T-cell (primary cell): ENCODE results near the gene ANAPC2. TPM values are rescaled to one million over a fixed set of nuclear protein-coding genes. Genes with fewer than 3 reads are reported as not detected.

Experiments
- ATAC-seq, 4 experiments: fragments of 200-7000 bp in 3 of 4; fragments of 150-1000 bp in 1 of 4; cut with Tn5 transposase; replicated peaks in 1 of 4; 1 replicate in 3 of 4; 2 replicates in 1 of 4; pipeline ENCODE4 v1.10.0; 2021; ENCODE audit warnings: moderate library complexity in 3 of 4, mild to moderate bottlenecking in 2 of 4, moderate number of reproducible peaks in 1 of 4
- CTCF ChIA-PET, 2 donors: fragments of 300-600 bp; sonication (Branson Sonifier 250); formaldehyde crosslinking; loops; one replicate each; lab custom pipeline; 2022; ENCODE audit warnings: antibody characterized with exemption in 2 of 2; lab: Charles Lee
- POLR2A ChIA-PET, 2 donors: fragments of 300-600 bp; sonication (Branson Sonifier 250); formaldehyde crosslinking; loops; one replicate each; lab custom pipeline; 2022; ENCODE audit warnings: antibody characterized with exemption in 2 of 2; lab: Charles Lee
- DNase-seq, 35 experiments: peaks; one replicate each; pipeline versions ENCODE4 v3.0.0 to v3.0.0-alpha.2; 2013 to 2023
- H3K27ac ChIP-seq: one replicate; pipeline ENCODE4 v1.5.1; 2013; ENCODE audit warnings: low read length
- H3K27me3 ChIP-seq, 2 experiments: replicated peaks in 1 of 2; 1 replicate in 1 of 2; 2 replicates in 1 of 2; pipeline versions ENCODE4 v1.6.1 to v1.7.0; 2013; ENCODE audit warnings: low read length in 1 of 2, mixed read lengths in 1 of 2; ENCODE audit not compliant: control insufficient read depth in 2 of 2, insufficient read depth in 2 of 2; ENCODE audit errors: extremely low read depth in 1 of 2
- H3K36me3 ChIP-seq, 2 donors: 1 replicate in 1 of 2; 2 replicates in 1 of 2; pipeline versions ENCODE4 v1.6.1 to v1.7.0; 2013; ENCODE audit warnings: low read length in 1 of 2; ENCODE audit not compliant: control insufficient read depth in 2 of 2, insufficient read depth in 1 of 2; ENCODE audit errors: extremely low read depth in 1 of 2
- H3K4me1 ChIP-seq, 2 experiments: 1 replicate in 1 of 2; 2 replicates in 1 of 2; pipeline versions ENCODE4 v1.6.1 to v1.7.0; 2013; ENCODE audit warnings: low read length in 2 of 2, mixed read lengths in 1 of 2; ENCODE audit not compliant: insufficient read depth in 2 of 2, control insufficient read depth in 1 of 2; ENCODE audit errors: extremely low read depth in 1 of 2
- H3K4me3 ChIP-seq, 2 donors: 1 replicate in 1 of 2; 2 replicates in 1 of 2; pipeline versions ENCODE4 v1.5.1 to v1.7.0; 2013; ENCODE audit warnings: mild to moderate bottlenecking in 2 of 2, low read length in 1 of 2, moderate library complexity in 1 of 2; ENCODE audit not compliant: control insufficient read depth in 1 of 2; ENCODE audit errors: extremely low read depth in 1 of 2
- H3K9me3 ChIP-seq: 2 replicates; pipeline ENCODE4 v1.7.0; 2013
- H3K27ac Mint-ChIP-seq, 2 donors: one replicate each; pipeline ENCODE4 v1.8.0; 2020 to 2021; ENCODE audit warnings: mild to moderate bottlenecking in 2 of 2, mixed read lengths in 2 of 2
- H3K27me3 Mint-ChIP-seq, 2 donors: one replicate each; pipeline ENCODE4 v1.8.0; 2021 to 2022; ENCODE audit warnings: mixed read lengths in 2 of 2
- H3K36me3 Mint-ChIP-seq: one replicate; pipeline ENCODE4 v1.8.0; 2021; ENCODE audit warnings: mixed read lengths
- H3K4me1 Mint-ChIP-seq, 3 donors: one replicate each; pipeline ENCODE4 v1.8.0; 2020 to 2022; ENCODE audit warnings: mixed read lengths in 3 of 3, mild to moderate bottlenecking in 1 of 3
- H3K4me3 Mint-ChIP-seq, 3 donors: one replicate each; pipeline ENCODE4 v1.8.0; 2020 to 2022; ENCODE audit warnings: mild to moderate bottlenecking in 3 of 3, mixed read lengths in 3 of 3, moderate library complexity in 3 of 3
- H3K9me3 Mint-ChIP-seq, 3 donors: one replicate each; pipeline ENCODE4 v1.8.0; 2020 to 2022; ENCODE audit warnings: mixed read lengths in 3 of 3
- WGBS: methylation state at CpG from one replicate; pipeline ENCODE4 v1.1.5; 2013; ENCODE audit warnings: missing lambda C conversion rate; ENCODE audit not compliant: insufficient coverage; 5-methylcytosine and 5-hydroxymethylcytosine counted together
- total RNA-seq, 35 experiments: library from RNA in 6 of 35; stranded (reverse) in 6 of 35; fragments of 120-200 nt in 1 of 35; gene quantifications; one replicate each; pipeline versions ENCODE4 v1.2.1 to v1.2.4 and lab custom pipeline; 2013 to 2026

The ANAPC2 gene
- total RNA-seq, 5 donors from 2014 or later (not counting 1 experiment from before 2014, with no cell fraction given): 133 to 142 (median 141) TPM

- H3K9me3 Mint-ChIP-seq: no peaks in the 10 kb centered on the region
- ChIA-PET CTCF (interaction anchor here in 1 of 2 donors (0.6 to 2.0 kb wide), 9 partner anchors 13 to 497 kb away, joined by 3 to 9 read pairs (median 5); no protein-coding TSS in a partner anchor), POLR2A (interaction anchor here (0.6 to 2.4 kb wide), 7 partner anchors 9 to 431 kb away, joined by 3 to 16 read pairs (median 6); partner anchors contain the start of gene TUBB4B (in 1 of the 2))
- H3K27ac Mint-ChIP-seq: peak overlapping the region; percentile 67 to 80
- H3K36me3 Mint-ChIP-seq: no peaks in the 10 kb centered on the region
- no peaks in the 10 kb centered on the region for H3K36me3 ChIP-seq
- H3K27me3 Mint-ChIP-seq: peaks cover 3 to 4% of the 10 kb centered on the region in 2 donors
- DNase-seq: peak; percentile 94 to 99 (median 98)
- peak overlapping the region; percentile 71 to 80 (median 79) for H3K4me3 Mint-ChIP-seq
- 1% methylated on average over 57 of the region's 63 CpGs for WGBS
- ATAC-seq: peak; percentile 91 to 94 (median 92)
- H3K4me3 ChIP-seq: peak overlapping the region; percentile 76 to 79
- peaks cover 6 to 8% (median 7%) of the 10 kb centered on the region in 3 donors for H3K4me1 Mint-ChIP-seq
- H3K27ac ChIP-seq: peak overlapping the region; percentile 83
- H3K27me3 ChIP-seq: peaks cover 0 to 27% of the 10 kb centered on the region in 2 experiments
- H3K4me1 ChIP-seq: peaks cover 2 to 37% of the 10 kb centered on the region in 2 experiments
- no peaks in the 10 kb centered on the region for H3K9me3 ChIP-seq
Measured at GRCh38 chr9:137223078-137223970, 35.0 kb upstream of the ANAPC2 start.

GRCh38 chr9:137222190-137223077 is 34.1 kb upstream of the ANAPC2 start, which contains the start of gene RNF208:
RNF208 (minus strand) TSS chr9:137222240; CDS start chr9:137221212, 1,028 bp downstream.
- Mint-ChIP-seq H3K36me3 (no peaks in the 10 kb centered on the region), H3K27ac (peak within 1 kb of the TSS in 1 of 2 donors; percentile 80), H3K4me1 (peaks cover 1 to 5% (median 5%) of the 10 kb centered on the region in 3 donors), H3K27me3 (peaks cover 0 to under 1% of the 10 kb centered on the region in 2 donors), H3K9me3 (no peaks in the 10 kb centered on the region), H3K4me3 (peak within 1 kb of the TSS; percentile 71 to 80 (median 79))
- Histone ChIP-seq H3K36me3 (no peaks in the 10 kb centered on the region), H3K27ac (peak within 1 kb of the TSS; percentile 66), H3K4me3 (peak within 1 kb of the TSS; percentile 76 to 79), H3K27me3 (peaks cover 0 to 22% of the 10 kb centered on the region in 2 experiments), H3K9me3 (no peaks in the 10 kb centered on the region), H3K4me1 (peaks cover 2 to 34% of the 10 kb centered on the region in 2 experiments)
- POLR2A ChIA-PET: interaction anchor here (1.0 to 2.4 kb wide), 3 partner anchors 16 to 21 kb away, joined by 3 to 16 read pairs (median 6); partner anchors contain the start of gene TUBB4B (in 1 of the 2)
- peak in 3 of 35 experiments; percentile 11 to 32 (median 30) for DNase-seq
- ATAC-seq: no peak
- CTCF ChIA-PET: interaction anchor here in 1 of 2 donors (1.0 to 2.0 kb wide), 3 partner anchors 14 to 194 kb away, joined by 3 to 9 read pairs (median 7); no protein-coding TSS in a partner anchor
- WGBS: 8% methylated on average over 84 of the region's 88 CpGs

- Histone ChIP-seq H3K36me3 (no peaks in the 10 kb centered on the region), H3K9me3 (no peaks in the 10 kb centered on the region)
- 16% methylated on average over 60 of the region's 61 CpGs for WGBS
Measured at GRCh38 chr9:137221506-137222111, 33.2 kb upstream of the ANAPC2 start.

GRCh38 chr9:137221095-137221505 is 32.7 kb upstream of the ANAPC2 start:
- Histone ChIP-seq H3K27me3 (peaks cover 0 to 11% of the 10 kb centered on the region in 2 experiments), H3K9me3 (no peaks in the 10 kb centered on the region), H3K4me1 (peaks cover 2 to 30% of the 10 kb centered on the region in 2 experiments), H3K27ac (no peak overlapping the region), H3K4me3 (no peak overlapping the region), H3K36me3 (no peaks in the 10 kb centered on the region)
- ChIA-PET CTCF (no interaction called here), POLR2A (no interaction called here)
- H3K27me3 Mint-ChIP-seq: no peaks in the 10 kb centered on the region
- H3K27ac Mint-ChIP-seq: no peak overlapping the region
- ATAC-seq (no peak), DNase-seq (no peak)
- H3K9me3 Mint-ChIP-seq: no peaks in the 10 kb centered on the region
- no peaks in the 10 kb centered on the region for H3K36me3 Mint-ChIP-seq
- peak overlapping the region in 1 of 3 donors; percentile 55 for H3K4me3 Mint-ChIP-seq
- H3K4me1 Mint-ChIP-seq: peaks cover 0 to 5% (median 4%) of the 10 kb centered on the region in 3 donors
- 100% methylated on average over 1 of the region's 14 CpGs for WGBS

More at GRCh38 chr9:137221506-137222111, 33.2 kb upstream of the ANAPC2 start:
- Mint-ChIP-seq H3K36me3 (no peaks in the 10 kb centered on the region), H3K27ac (no peak overlapping the region), H3K4me1 (peaks cover 0 to 5% (median 4%) of the 10 kb centered on the region in 3 donors), H3K9me3 (no peaks in the 10 kb centered on the region), H3K4me3 (no peak overlapping the region), H3K27me3 (no peaks in the 10 kb centered on the region)
- Histone ChIP-seq H3K4me3 (no peak overlapping the region), H3K4me1 (peaks cover 2 to 30% of the 10 kb centered on the region in 2 experiments), H3K27me3 (peaks cover 0 to 14% of the 10 kb centered on the region in 2 experiments), H3K27ac (no peak overlapping the region)
- ChIA-PET CTCF (interaction anchor here in 1 of 2 donors (1.0 kb wide), 1 partner anchor 193 kb away, joined by 3 read pairs; no protein-coding TSS in a partner anchor), POLR2A (interaction anchor here in 1 of 2 donors (1.0 kb wide), 1 partner anchor 15 kb away, joined by 3 read pairs; no protein-coding TSS in a partner anchor)
- DNase-seq (peak in 1 of 35 experiments; percentile 36), ATAC-seq (no peak)

- ATAC-seq (no peak), DNase-seq (no peak)
- no peak overlapping the region for H3K27ac Mint-ChIP-seq
- WGBS: 85% methylated on average over 40 of the region's 52 CpGs
- ChIA-PET POLR2A (no interaction called here), CTCF (no interaction called here)
- H3K27me3 Mint-ChIP-seq: no peaks in the 10 kb centered on the region
- Histone ChIP-seq H3K4me1 (peaks cover 2 to 29% of the 10 kb centered on the region in 2 experiments), H3K4me3 (no peak overlapping the region), H3K36me3 (no peaks in the 10 kb centered on the region), H3K27me3 (peaks cover 0 to 11% of the 10 kb centered on the region in 2 experiments), H3K9me3 (no peaks in the 10 kb centered on the region), H3K27ac (no peak overlapping the region)
- H3K4me3 Mint-ChIP-seq: peak overlapping the region in 2 of 3 donors; percentile 55
- H3K9me3 Mint-ChIP-seq: no peaks in the 10 kb centered on the region
- H3K36me3 Mint-ChIP-seq: no peaks in the 10 kb centered on the region
- H3K4me1 Mint-ChIP-seq: peaks cover 0 to 5% (median 4%) of the 10 kb centered on the region in 3 donors
Measured at GRCh38 chr9:137220317-137221094, 32.1 kb upstream of the ANAPC2 start.
